RWPE2 (cell line): ENCODE measurements around the gene KSR1.
"Not testable (repeated sequence)": the region's sequence is repeated elsewhere in the genome, so short reads cannot be mapped to it uniquely, and the experiment has no call there.

Experiments
- ATAC-seq: fragments of 200-7000 bp; cut with Tn5 transposase; 3 replicates; pipeline ENCODE4 v1.9.1; 2021; ENCODE audit warnings: low read depth
- DNase-seq: peaks from one replicate; pipeline ENCODE4 v3.0.0-alpha.2; 2020; ENCODE audit warnings: low spot score
- H3K27ac ChIP-seq: fragments of 450-650 bp; 2 replicates; pipeline ENCODE4 v1.5.1; 2017; ENCODE audit warnings: mild to moderate bottlenecking; ENCODE audit not compliant: poor library complexity, severe bottlenecking
- H3K27me3 ChIP-seq: fragments of 250-450 bp; sonication (Bioruptor Pico); 2 replicates; pipeline ENCODE4 v1.5.1; 2021; ENCODE audit warnings: mild to moderate bottlenecking, moderate library complexity; ENCODE audit not compliant: insufficient read depth, poor library complexity, severe bottlenecking
- H3K36me3 ChIP-seq: fragments of 250-450 bp; sonication (Bioruptor Pico); 2 replicates; pipeline ENCODE4 v1.5.1; 2020; ENCODE audit warnings: low read depth, mild to moderate bottlenecking, moderate library complexity
- H3K4me1 ChIP-seq: fragments of 250-450 bp; sonication (Bioruptor Pico); 2 replicates; pipeline ENCODE4 v1.5.1; 2021; ENCODE audit warnings: mild to moderate bottlenecking, moderate library complexity; ENCODE audit not compliant: insufficient read depth, poor library complexity, severe bottlenecking
- H3K4me3 ChIP-seq: fragments of 250-450 bp; sonication (Bioruptor Pico); 2 replicates; pipeline ENCODE4 v1.5.1; 2021; ENCODE audit warnings: mild to moderate bottlenecking, moderate library complexity; ENCODE audit not compliant: severe bottlenecking
- H3K9me3 ChIP-seq: fragments of 250-450 bp; sonication (Bioruptor Pico); 2 replicates; pipeline ENCODE4 v1.5.1; 2021; ENCODE audit warnings: mild to moderate bottlenecking, moderate library complexity; ENCODE audit not compliant: severe bottlenecking
- CTCF ChIP-seq: fragments of 450-650 bp; IDR thresholded peaks from one replicate; pipeline ENCODE4 v1.5.1; 2017; ENCODE audit warnings: mild to moderate bottlenecking, moderate library complexity; ENCODE audit not compliant: poor library complexity, severe bottlenecking

KSR1 gene

DNA sequence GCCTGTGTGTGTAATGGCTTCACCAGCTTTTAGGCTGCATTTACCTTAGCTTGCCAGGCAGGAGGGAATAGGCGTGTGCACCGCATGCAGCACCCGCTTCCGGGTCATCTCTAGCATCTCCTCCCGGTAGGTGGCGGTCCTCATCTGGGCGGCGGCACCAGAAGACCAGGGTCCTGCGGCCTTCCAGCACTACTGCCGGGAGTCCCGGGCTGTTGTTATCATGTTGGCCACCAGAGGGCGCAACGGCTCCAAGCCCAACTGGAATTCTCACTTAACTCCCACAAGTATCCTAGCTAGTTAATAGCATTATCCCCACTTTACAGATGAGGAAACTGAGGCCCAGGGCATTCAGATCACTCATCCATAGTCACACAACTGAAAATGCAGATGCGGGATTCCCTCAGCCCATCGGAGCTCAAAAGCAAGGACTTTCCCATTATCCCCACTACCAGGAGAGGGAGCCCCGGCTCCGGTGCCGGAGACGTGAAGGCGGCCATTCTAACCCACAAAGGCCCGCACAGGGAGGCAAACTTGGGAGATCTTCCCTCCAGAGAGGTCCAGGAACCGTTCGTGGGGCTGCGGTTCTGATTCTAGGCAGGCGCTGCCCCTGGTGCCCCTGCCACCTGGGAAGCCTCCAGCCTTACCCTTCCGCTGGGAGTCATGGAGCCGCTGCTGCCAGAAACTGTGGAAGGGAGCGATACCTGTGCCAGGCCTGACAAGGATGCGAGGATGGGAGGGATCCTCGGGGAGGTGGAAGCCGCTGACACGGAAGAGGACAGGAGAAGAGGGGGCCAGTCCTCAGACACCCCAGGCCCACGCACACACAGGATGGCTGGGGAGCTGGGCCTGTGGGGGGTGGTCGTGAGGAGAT, 198.6 kb downstream of the KSR1 start:
- peak; percentile 87 for TF ChIP-seq CTCF
- Histone ChIP-seq H3K36me3 (no peaks in the 10 kb centered on the region), H3K4me1 (no peaks in the 10 kb centered on the region), H3K27ac (no peak overlapping the region), H3K27me3 (no peaks in the 10 kb centered on the region), H3K9me3 (no peaks in the 10 kb centered on the region), H3K4me3 (no peak overlapping the region)
- ATAC-seq: peak; percentile 76
- no peak for DNase-seq

- H3K9me3 ChIP-seq, H3K27me3 ChIP-seq, H3K4me1 ChIP-seq, H3K4me3 ChIP-seq, H3K27ac ChIP-seq, ATAC-seq, DNase-seq, H3K36me3 ChIP-seq: not testable (repeated sequence)
Observed at GRCh38 chr17:27655525-27656111, 199.4 kb downstream of the KSR1 start.

GRCh38 chr17:27656620-27657019, 200.4 kb downstream of the KSR1 start:
- H3K4me1 ChIP-seq, ATAC-seq, H3K9me3 ChIP-seq, H3K36me3 ChIP-seq, DNase-seq, H3K27me3 ChIP-seq, H3K4me3 ChIP-seq, H3K27ac ChIP-seq: not testable (repeated sequence)

DNA sequence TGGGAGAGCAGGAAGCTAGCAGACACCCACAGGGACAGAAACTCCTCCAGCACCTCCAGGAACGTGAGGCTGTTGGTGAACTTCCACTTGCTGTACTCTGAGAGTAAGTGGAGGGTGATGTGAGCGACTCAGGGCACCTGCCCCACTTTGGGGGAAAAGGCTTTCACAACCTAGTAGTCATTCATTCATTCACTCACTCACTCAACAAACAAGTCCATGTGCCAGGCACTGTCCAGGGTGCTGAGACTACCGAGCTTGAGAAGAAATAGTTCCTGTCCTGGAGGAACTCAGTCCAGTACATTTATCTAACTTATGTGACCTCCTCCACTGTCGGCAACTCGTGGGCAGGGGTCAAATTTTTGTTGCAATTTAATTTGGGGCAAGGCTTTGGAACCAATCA, 201.4 kb downstream of the KSR1 start:
- H3K4me3 ChIP-seq: no peak overlapping the region
- DNase-seq (no peak), ATAC-seq (no peak)
- no peaks in the 10 kb centered on the region for H3K9me3 ChIP-seq
- no peaks in the 10 kb centered on the region for H3K4me1 ChIP-seq
- TF ChIP-seq CTCF: no peak
- no peaks in the 10 kb centered on the region for H3K36me3 ChIP-seq
- no peak overlapping the region for H3K27ac ChIP-seq
- no peaks in the 10 kb centered on the region for H3K27me3 ChIP-seq

GRCh38 chr17:27659683-27660082, 203.4 kb downstream of the KSR1 start:
- TF ChIP-seq CTCF: no peak
- no peaks in the 10 kb centered on the region for H3K9me3 ChIP-seq
- no peak for ATAC-seq
- H3K4me3 ChIP-seq: no peak overlapping the region
- no peaks in the 10 kb centered on the region for H3K36me3 ChIP-seq
- no peaks in the 10 kb centered on the region for H3K4me1 ChIP-seq
- no peaks in the 10 kb centered on the region for H3K27me3 ChIP-seq
- DNase-seq: no peak
- H3K27ac ChIP-seq: no peak overlapping the region

DNA sequence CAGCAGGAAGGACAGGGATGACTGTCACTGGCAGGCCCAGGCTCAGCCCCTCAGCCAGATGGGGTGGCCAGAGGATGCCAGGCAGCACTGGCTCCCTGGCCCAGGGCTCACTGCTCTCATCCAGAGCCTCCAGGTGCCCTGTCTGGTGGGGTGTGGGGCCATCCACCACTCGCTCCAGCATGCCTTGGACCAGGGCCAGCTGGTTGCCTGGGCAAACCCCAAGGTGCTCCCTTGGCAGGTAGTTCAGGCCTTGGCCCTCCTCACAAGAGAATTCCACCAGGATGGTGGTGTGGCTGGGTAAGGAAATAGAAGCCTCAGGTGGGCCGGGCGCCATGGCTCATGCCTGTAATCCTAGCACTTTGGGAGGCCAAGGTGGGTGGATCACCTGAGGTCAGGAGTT, 204.2 kb downstream of the KSR1 start:
- Histone ChIP-seq H3K27me3 (no peaks in the 10 kb centered on the region), H3K27ac (no peak overlapping the region), H3K36me3 (no peaks in the 10 kb centered on the region), H3K4me3 (no peak overlapping the region), H3K9me3 (no peaks in the 10 kb centered on the region), H3K4me1 (no peaks in the 10 kb centered on the region)
- DNase-seq (no peak), ATAC-seq (no peak)
- TF ChIP-seq CTCF: no peak
